Measurements from ENCODE around the gene KCTD1.

GRCh38 chr18:26448714-26449159 is 99.6 kb downstream of the KCTD1 start:
- TF ChIP-seq YY1 (IDR thresholded peaks at IDR 0.05; ENCODE audit: low read depth, low read length) (no peak), CTCF (IDR thresholded peaks at IDR 0.05; ENCODE audit: control extremely low read depth in 1 of 3, insufficient read depth in 1 of 3, low read depth in 1 of 3, low read length in 3 of 3) (no peak), CEBPB (IDR thresholded peaks at IDR 0.05; ENCODE audit: low read depth, low read length) (no peak), JUN (IDR thresholded peaks at IDR 0.05; ENCODE audit: low read depth, low read length) (no peak), POLR2AphosphoS5 (IDR thresholded peaks at IDR 0.05; ENCODE audit: low read depth, low read length) (no peak), RAD21 (IDR thresholded peaks at IDR 0.05 in 1 of 2, conservative IDR thresholded peaks at IDR 0.05 in 1 of 2; ENCODE audit: low read depth in 2 of 2, low read length in 2 of 2) (no peak), RNF2 (IDR thresholded peaks at IDR 0.05; ENCODE audit: borderline replicate concordance, low read depth, low read length, missing control alignments, poor library complexity, severe bottlenecking) (no peak), POLR2A (IDR thresholded peaks at IDR 0.05; ENCODE audit: control extremely low read depth in 1 of 2, low read depth in 2 of 2, low read length in 2 of 2) (no peak), SIN3A (conservative IDR thresholded peaks at IDR 0.05 in 1 of 2, IDR thresholded peaks at IDR 0.05 in 1 of 2; ENCODE audit: low read depth in 1 of 2, low read length in 2 of 2) (no peak), USF2 (IDR thresholded peaks at IDR 0.05; ENCODE audit: low read length) (no peak), EP300 (IDR thresholded peaks at IDR 0.05; ENCODE audit: borderline replicate concordance in 1 of 2, low read depth in 2 of 2, low read length in 2 of 2) (no peak), EGR1 (IDR thresholded peaks at IDR 0.05; ENCODE audit: borderline replicate concordance, low read depth, low read length) (no peak), TAF1 (IDR thresholded peaks at IDR 0.05; ENCODE audit: low read depth, low read length) (no peak), NRF1 (IDR thresholded peaks at IDR 0.05; ENCODE audit: low read depth, low read length) (no peak)

Measured in H1 (cell line).